GM23338 (cell line): ENCODE results near the gene RBPJ. TPM values are rescaled to one million over a fixed set of nuclear protein-coding genes. Genes with fewer than 3 reads are reported as not detected.

Source experiments
- ATAC-seq: fragments of 200-7000 bp; cut with Tn5 transposase; 3 replicates; pipeline ENCODE4 v1.9.1; 2020
- DNase-seq: peaks from one replicate; pipeline ENCODE4 v3.0.0-alpha.2; 2015; ENCODE audit warnings: low spot score
- H2AFZ ChIP-seq: fragments of 200-600 bp; sonication (generic); 2 replicates; pipeline ENCODE4 v1.8.0; 2016; ENCODE audit warnings: antibody characterized with exemption, mild to moderate bottlenecking, moderate library complexity
- H3F3A ChIP-seq: fragments of 200-600 bp; sonication (generic); replicated peaks from 2 replicates; pipeline ENCODE4 v1.8.0; 2017; ENCODE audit warnings: antibody characterized with exemption, mixed run types, low read depth
- H3K27ac ChIP-seq: fragments of 200-600 bp; sonication (generic); 2 replicates; pipeline ENCODE4 v1.6.1; 2016; ENCODE audit warnings: low read depth
- H3K27me3 ChIP-seq: fragments of 200-600 bp; sonication (generic); 2 replicates; pipeline ENCODE4 v1.8.0; 2016; ENCODE audit warnings: mild to moderate bottlenecking, mixed run types, moderate library complexity; ENCODE audit not compliant: insufficient read depth
- H3K36me3 ChIP-seq: fragments of 200-600 bp; sonication (generic); 2 replicates; pipeline ENCODE4 v1.8.0; 2016; ENCODE audit warnings: mild to moderate bottlenecking; ENCODE audit not compliant: insufficient read depth
- H3K4me1 ChIP-seq: fragments of 200-600 bp; sonication (generic); 2 replicates; pipeline ENCODE4 v1.8.0; 2016; ENCODE audit warnings: mild to moderate bottlenecking, moderate library complexity; ENCODE audit not compliant: insufficient read depth
- H3K4me2 ChIP-seq: fragments of 200-600 bp; sonication (generic); 2 replicates; pipeline ENCODE4 v1.7.1; 2017; ENCODE audit warnings: mixed run types
- H3K4me3 ChIP-seq: fragments of 200-600 bp; sonication (generic); 2 replicates; pipeline ENCODE4 v1.6.1; 2016; ENCODE audit warnings: mixed run types
- H3K79me2 ChIP-seq: fragments of 200-600 bp; sonication (generic); replicated peaks from 2 replicates; pipeline ENCODE4 v1.8.0; 2017; ENCODE audit warnings: mild to moderate bottlenecking; ENCODE audit not compliant: insufficient read depth
- H3K9me2 ChIP-seq: fragments of 200-600 bp; sonication (generic); 2 replicates; pipeline ENCODE4 v1.8.0; 2017; ENCODE audit not compliant: insufficient read depth
- H4K20me1 ChIP-seq: fragments of 200-600 bp; sonication (generic); replicated peaks from 2 replicates; pipeline ENCODE4 v1.8.0; 2017; ENCODE audit warnings: mild to moderate bottlenecking; ENCODE audit not compliant: insufficient read depth
- H3K27ac Mint-ChIP-seq: 2 replicates; pipeline ENCODE4 v1.8.0; 2020; ENCODE audit warnings: inconsistent platforms, mild to moderate bottlenecking, moderate library complexity, mixed read lengths
- H3K27me3 Mint-ChIP-seq: 3 replicates; pipeline ENCODE4 v1.8.0; 2022; ENCODE audit warnings: low read depth, mild to moderate bottlenecking, moderate library complexity, mixed read lengths, inconsistent platforms; ENCODE audit not compliant: insufficient read depth, poor library complexity
- H3K36me3 Mint-ChIP-seq: 3 replicates; pipeline ENCODE4 v1.8.0; 2021; ENCODE audit warnings: low read depth, mild to moderate bottlenecking, inconsistent platforms, moderate library complexity, mixed read lengths
- H3K4me1 Mint-ChIP-seq: 3 replicates; pipeline ENCODE4 v1.8.0; 2020; ENCODE audit warnings: mild to moderate bottlenecking, inconsistent platforms, mixed read lengths
- H3K4me3 Mint-ChIP-seq: 3 replicates; pipeline ENCODE4 v1.8.0; 2021; ENCODE audit warnings: moderate library complexity, mild to moderate bottlenecking, inconsistent platforms, mixed read lengths
- H3K9me3 Mint-ChIP-seq: 3 replicates; pipeline ENCODE4 v1.8.0; 2020; ENCODE audit warnings: moderate library complexity, mild to moderate bottlenecking, inconsistent platforms, mixed read lengths
- CREB1 ChIP-seq: fragments of 250-450 bp; sonication (Bioruptor Pico); IDR thresholded peaks from 2 replicates; pipeline ENCODE4 v1.5.0; 2020; ENCODE audit warnings: low read depth, mild to moderate bottlenecking, moderate library complexity
- EZH2 ChIP-seq: fragments of 200-600 bp; sonication (generic); IDR thresholded peaks from one replicate; pipeline ENCODE4 v1.8.0; 2017; ENCODE audit warnings: antibody characterized with exemption, mild to moderate bottlenecking, low read depth; ENCODE audit not compliant: unreplicated experiment
- EZH2phosphoT487 ChIP-seq: fragments of 200-600 bp; sonication (generic); IDR thresholded peaks from one replicate; pipeline ENCODE4 v1.8.1; 2018; ENCODE audit warnings: antibody characterized with exemption; ENCODE audit not compliant: unreplicated experiment
- JUNB ChIP-seq: IDR thresholded peaks from one replicate; pipeline ENCODE4 v1.6.1; 2016; ENCODE audit warnings: antibody characterized with exemption; ENCODE audit not compliant: unreplicated experiment
- NANOG ChIP-seq: IDR thresholded peaks from 2 replicates; pipeline ENCODE4 v1.6.1; 2016; ENCODE audit warnings: antibody characterized with exemption, borderline replicate concordance
- POLR2AphosphoS5 ChIP-seq: IDR thresholded peaks from 2 replicates; pipeline ENCODE4 v1.6.1; 2016; ENCODE audit warnings: antibody characterized with exemption, low read depth
- STAT1 ChIP-seq: IDR thresholded peaks from one replicate; pipeline ENCODE4 v1.6.1; 2016; ENCODE audit warnings: antibody characterized with exemption; ENCODE audit not compliant: unreplicated experiment
- ZNF114 ChIP-seq: fragments of 250-450 bp; sonication (Bioruptor Pico); IDR thresholded peaks from 2 replicates; pipeline ENCODE4 v1.5.0; 2020; ENCODE audit warnings: mild to moderate bottlenecking, moderate library complexity
- ZNF331 ChIP-seq: fragments of 250-450 bp; sonication (Bioruptor Pico); IDR thresholded peaks from 2 replicates; pipeline ENCODE4 v1.5.0; 2020; ENCODE audit warnings: low read depth, mild to moderate bottlenecking, moderate library complexity
- polyA plus RNA-seq: library from polyadenylated mRNA; unstranded; fragments of >200 nt; fragmentation: Nextera tagmentation; extraction: Ambion mirVana; gene quantifications from 2 replicates; pipeline ENCODE4 v1.2.1, GENCODE V29; 2016
- total RNA-seq: library from RNA; depleted of rRNA; stranded (reverse); fragments of >200 nt; shearing (Covaris generic); gene quantifications from 2 replicates; pipeline ENCODE4 v1.2.3, GENCODE V29; 2014
- TF ChIP-seq, protein P1 (sequence below), 2 experiments: fragments of 200-600 bp in 1 of 2; sonication (generic) in 1 of 2; conservative IDR thresholded peaks; 2 replicates each; pipeline versions ENCODE4 v1.5.1 to v1.6.1; 2016 to 2017; ENCODE audit warnings: antibody characterized with exemption in 2 of 2, low read depth in 2 of 2, mild to moderate bottlenecking in 2 of 2, moderate library complexity in 1 of 2
- TF ChIP-seq, protein P2 (sequence below): fragments of 250-450 bp; sonication (Bioruptor Pico); IDR thresholded peaks from 2 replicates; pipeline ENCODE4 v1.5.0; 2020; ENCODE audit warnings: mild to moderate bottlenecking, moderate library complexity
- TF ChIP-seq, protein P3 (sequence below): IDR thresholded peaks from one replicate; pipeline ENCODE4 v1.6.1; 2018; ENCODE audit warnings: antibody characterized with exemption; ENCODE audit not compliant: unreplicated experiment
- TF ChIP-seq, protein P4 (sequence below): IDR thresholded peaks from 2 replicates; pipeline ENCODE4 v1.6.1; 2016; ENCODE audit warnings: antibody characterized with exemption

RBPJ gene
- total and polyA plus RNA-seq, 2 experiments from 2014 or later: 212 to 457 TPM

DNA sequence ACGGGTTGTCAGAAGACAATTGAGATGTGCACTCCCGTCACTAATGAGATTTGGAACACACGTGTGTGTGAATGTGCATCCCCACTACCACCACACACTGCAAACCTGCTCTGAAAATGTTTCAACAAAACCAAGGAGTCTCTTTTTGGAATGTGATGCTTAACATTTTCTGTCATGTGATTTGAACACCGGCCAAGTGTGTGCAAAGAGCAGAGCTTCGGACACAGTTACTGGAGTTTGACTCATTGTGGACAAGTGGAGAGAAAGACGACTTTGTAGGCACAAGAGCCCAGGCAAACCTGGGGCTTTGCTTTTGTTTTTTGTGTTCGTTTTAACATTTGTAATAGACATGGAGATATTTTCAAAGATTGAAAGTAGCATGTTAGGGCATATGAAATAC is 120.3 kb downstream of the RBPJ start:
- H3K27ac Mint-ChIP-seq: no peak overlapping the region
- peaks cover 7% of the 10 kb centered on the region; the same call in 1 of the 2 replicates for H3K9me2 ChIP-seq
- no peaks in the 10 kb centered on the region for H3K4me1 Mint-ChIP-seq
- H3K27ac ChIP-seq: no peak overlapping the region
- H3K4me3 ChIP-seq: no peak overlapping the region
- no peak overlapping the region for H3K4me2 ChIP-seq
- no peaks in the 10 kb centered on the region for H3K4me1 ChIP-seq
- H3K9me3 Mint-ChIP-seq: peaks cover 14% of the 10 kb centered on the region; the same call in 2 of the 3 replicates
- no peak for TF ChIP-seq ZNF331 (CRISPR knock-in tag)
- TF ChIP-seq, protein P1, sequence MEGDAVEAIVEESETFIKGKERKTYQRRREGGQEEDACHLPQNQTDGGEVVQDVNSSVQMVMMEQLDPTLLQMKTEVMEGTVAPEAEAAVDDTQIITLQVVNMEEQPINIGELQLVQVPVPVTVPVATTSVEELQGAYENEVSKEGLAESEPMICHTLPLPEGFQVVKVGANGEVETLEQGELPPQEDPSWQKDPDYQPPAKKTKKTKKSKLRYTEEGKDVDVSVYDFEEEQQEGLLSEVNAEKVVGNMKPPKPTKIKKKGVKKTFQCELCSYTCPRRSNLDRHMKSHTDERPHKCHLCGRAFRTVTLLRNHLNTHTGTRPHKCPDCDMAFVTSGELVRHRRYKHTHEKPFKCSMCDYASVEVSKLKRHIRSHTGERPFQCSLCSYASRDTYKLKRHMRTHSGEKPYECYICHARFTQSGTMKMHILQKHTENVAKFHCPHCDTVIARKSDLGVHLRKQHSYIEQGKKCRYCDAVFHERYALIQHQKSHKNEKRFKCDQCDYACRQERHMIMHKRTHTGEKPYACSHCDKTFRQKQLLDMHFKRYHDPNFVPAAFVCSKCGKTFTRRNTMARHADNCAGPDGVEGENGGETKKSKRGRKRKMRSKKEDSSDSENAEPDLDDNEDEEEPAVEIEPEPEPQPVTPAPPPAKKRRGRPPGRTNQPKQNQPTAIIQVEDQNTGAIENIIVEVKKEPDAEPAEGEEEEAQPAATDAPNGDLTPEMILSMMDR (conservative IDR thresholded peaks at IDR 0.05; ENCODE audit: low read depth in 2 of 2): no peak
- TF ChIP-seq POLR2AphosphoS5: no peak
- TF ChIP-seq, protein P2, sequence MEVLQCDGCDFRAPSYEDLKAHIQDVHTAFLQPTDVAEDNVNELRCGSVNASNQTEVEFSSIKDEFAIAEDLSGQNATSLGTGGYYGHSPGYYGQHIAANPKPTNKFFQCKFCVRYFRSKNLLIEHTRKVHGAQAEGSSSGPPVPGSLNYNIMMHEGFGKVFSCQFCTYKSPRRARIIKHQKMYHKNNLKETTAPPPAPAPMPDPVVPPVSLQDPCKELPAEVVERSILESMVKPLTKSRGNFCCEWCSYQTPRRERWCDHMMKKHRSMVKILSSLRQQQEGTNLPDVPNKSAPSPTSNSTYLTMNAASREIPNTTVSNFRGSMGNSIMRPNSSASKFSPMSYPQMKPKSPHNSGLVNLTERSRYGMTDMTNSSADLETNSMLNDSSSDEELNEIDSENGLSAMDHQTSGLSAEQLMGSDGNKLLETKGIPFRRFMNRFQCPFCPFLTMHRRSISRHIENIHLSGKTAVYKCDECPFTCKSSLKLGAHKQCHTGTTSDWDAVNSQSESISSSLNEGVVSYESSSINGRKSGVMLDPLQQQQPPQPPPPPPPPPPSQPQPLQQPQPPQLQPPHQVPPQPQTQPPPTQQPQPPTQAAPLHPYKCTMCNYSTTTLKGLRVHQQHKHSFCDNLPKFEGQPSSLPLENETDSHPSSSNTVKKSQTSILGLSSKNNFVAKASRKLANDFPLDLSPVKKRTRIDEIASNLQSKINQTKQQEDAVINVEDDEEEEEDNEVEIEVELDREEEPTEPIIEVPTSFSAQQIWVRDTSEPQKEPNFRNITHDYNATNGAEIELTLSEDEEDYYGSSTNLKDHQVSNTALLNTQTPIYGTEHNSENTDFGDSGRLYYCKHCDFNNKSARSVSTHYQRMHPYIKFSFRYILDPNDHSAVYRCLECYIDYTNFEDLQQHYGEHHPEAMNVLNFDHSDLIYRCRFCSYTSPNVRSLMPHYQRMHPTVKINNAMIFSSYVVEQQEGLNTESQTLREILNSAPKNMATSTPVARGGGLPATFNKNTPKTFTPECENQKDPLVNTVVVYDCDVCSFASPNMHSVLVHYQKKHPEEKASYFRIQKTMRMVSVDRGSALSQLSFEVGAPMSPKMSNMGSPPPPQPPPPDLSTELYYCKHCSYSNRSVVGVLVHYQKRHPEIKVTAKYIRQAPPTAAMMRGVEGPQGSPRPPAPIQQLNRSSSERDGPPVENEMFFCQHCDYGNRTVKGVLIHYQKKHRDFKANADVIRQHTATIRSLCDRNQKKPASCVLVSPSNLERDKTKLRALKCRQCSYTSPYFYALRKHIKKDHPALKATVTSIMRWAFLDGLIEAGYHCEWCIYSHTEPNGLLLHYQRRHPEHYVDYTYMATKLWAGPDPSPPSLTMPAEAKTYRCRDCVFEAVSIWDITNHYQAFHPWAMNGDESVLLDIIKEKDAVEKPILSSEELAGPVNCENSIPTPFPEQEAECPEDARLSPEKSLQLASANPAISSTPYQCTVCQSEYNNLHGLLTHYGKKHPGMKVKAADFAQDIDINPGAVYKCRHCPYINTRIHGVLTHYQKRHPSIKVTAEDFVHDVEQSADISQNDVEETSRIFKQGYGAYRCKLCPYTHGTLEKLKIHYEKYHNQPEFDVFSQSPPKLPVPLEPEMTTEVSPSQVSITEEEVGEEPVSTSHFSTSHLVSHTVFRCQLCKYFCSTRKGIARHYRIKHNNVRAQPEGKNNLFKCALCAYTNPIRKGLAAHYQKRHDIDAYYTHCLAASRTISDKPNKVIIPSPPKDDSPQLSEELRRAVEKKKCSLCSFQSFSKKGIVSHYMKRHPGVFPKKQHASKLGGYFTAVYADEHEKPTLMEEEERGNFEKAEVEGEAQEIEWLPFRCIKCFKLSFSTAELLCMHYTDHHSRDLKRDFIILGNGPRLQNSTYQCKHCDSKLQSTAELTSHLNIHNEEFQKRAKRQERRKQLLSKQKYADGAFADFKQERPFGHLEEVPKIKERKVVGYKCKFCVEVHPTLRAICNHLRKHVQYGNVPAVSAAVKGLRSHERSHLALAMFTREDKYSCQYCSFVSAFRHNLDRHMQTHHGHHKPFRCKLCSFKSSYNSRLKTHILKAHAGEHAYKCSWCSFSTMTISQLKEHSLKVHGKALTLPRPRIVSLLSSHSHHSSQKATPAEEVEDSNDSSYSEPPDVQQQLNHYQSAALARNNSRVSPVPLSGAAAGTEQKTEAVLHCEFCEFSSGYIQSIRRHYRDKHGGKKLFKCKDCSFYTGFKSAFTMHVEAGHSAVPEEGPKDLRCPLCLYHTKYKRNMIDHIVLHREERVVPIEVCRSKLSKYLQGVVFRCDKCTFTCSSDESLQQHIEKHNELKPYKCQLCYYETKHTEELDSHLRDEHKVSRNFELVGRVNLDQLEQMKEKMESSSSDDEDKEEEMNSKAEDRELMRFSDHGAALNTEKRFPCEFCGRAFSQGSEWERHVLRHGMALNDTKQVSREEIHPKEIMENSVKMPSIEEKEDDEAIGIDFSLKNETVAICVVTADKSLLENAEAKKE (CRISPR knock-in tag): no peak
- TF ChIP-seq EZH2phosphoT487: no peak
- TF ChIP-seq STAT1: no peak
- TF ChIP-seq, protein P3, sequence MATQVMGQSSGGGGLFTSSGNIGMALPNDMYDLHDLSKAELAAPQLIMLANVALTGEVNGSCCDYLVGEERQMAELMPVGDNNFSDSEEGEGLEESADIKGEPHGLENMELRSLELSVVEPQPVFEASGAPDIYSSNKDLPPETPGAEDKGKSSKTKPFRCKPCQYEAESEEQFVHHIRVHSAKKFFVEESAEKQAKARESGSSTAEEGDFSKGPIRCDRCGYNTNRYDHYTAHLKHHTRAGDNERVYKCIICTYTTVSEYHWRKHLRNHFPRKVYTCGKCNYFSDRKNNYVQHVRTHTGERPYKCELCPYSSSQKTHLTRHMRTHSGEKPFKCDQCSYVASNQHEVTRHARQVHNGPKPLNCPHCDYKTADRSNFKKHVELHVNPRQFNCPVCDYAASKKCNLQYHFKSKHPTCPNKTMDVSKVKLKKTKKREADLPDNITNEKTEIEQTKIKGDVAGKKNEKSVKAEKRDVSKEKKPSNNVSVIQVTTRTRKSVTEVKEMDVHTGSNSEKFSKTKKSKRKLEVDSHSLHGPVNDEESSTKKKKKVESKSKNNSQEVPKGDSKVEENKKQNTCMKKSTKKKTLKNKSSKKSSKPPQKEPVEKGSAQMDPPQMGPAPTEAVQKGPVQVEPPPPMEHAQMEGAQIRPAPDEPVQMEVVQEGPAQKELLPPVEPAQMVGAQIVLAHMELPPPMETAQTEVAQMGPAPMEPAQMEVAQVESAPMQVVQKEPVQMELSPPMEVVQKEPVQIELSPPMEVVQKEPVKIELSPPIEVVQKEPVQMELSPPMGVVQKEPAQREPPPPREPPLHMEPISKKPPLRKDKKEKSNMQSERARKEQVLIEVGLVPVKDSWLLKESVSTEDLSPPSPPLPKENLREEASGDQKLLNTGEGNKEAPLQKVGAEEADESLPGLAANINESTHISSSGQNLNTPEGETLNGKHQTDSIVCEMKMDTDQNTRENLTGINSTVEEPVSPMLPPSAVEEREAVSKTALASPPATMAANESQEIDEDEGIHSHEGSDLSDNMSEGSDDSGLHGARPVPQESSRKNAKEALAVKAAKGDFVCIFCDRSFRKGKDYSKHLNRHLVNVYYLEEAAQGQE: no peak
- TF ChIP-seq EZH2: no peak
- TF ChIP-seq ZNF114 (CRISPR knock-in tag): no peak
- no peak for TF ChIP-seq JUNB
- no peak for TF ChIP-seq CREB1 (CRISPR knock-in tag)
- no peak for TF ChIP-seq NANOG
- TF ChIP-seq, protein P4, sequence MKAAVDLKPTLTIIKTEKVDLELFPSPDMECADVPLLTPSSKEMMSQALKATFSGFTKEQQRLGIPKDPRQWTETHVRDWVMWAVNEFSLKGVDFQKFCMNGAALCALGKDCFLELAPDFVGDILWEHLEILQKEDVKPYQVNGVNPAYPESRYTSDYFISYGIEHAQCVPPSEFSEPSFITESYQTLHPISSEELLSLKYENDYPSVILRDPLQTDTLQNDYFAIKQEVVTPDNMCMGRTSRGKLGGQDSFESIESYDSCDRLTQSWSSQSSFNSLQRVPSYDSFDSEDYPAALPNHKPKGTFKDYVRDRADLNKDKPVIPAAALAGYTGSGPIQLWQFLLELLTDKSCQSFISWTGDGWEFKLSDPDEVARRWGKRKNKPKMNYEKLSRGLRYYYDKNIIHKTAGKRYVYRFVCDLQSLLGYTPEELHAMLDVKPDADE: no peak
- peaks cover 10% of the 10 kb centered on the region for H3K27me3 Mint-ChIP-seq
- H4K20me1 ChIP-seq: 0 out of 2 replicates have a peak, but pooled peaks cover 3% of the 10 kb centered on the region
- ATAC-seq: no peak
- H3F3A ChIP-seq: peaks cover 4% of the 10 kb centered on the region; the same call in 1 of the 2 replicates
- H3K36me3 ChIP-seq: peaks cover 7% of the 10 kb centered on the region
- no peaks in the 10 kb centered on the region for H3K27me3 ChIP-seq
- no peak for DNase-seq
- H2AFZ ChIP-seq: no peak overlapping the region
- no peak overlapping the region for H3K4me3 Mint-ChIP-seq
- peaks cover 49% of the 10 kb centered on the region for H3K36me3 Mint-ChIP-seq
- H3K79me2 ChIP-seq: no peaks in the 10 kb centered on the region
